HFF-Myc (cell line): ENCODE measurements around the gene SNX11.

Source experiments
- DNase-seq: peaks from one replicate; pipeline ENCODE4 v3.0.0-alpha.2; 2011; ENCODE audit warnings: low read depth; ENCODE audit errors: extremely low read depth
- H3K4me3 ChIP-seq: replicated peaks from 2 replicates; pipeline ENCODE4 v1.5.1; 2011; ENCODE audit warnings: low read depth, mild to moderate bottlenecking, control low read depth, low read length
- CTCF ChIP-seq: IDR thresholded peaks from 2 replicates; pipeline ENCODE4 v1.5.1; 2012; ENCODE audit warnings: mild to moderate bottlenecking, low read depth, low read length, control low read depth; ENCODE audit errors: missing control alignments

SNX11 gene

DNA sequence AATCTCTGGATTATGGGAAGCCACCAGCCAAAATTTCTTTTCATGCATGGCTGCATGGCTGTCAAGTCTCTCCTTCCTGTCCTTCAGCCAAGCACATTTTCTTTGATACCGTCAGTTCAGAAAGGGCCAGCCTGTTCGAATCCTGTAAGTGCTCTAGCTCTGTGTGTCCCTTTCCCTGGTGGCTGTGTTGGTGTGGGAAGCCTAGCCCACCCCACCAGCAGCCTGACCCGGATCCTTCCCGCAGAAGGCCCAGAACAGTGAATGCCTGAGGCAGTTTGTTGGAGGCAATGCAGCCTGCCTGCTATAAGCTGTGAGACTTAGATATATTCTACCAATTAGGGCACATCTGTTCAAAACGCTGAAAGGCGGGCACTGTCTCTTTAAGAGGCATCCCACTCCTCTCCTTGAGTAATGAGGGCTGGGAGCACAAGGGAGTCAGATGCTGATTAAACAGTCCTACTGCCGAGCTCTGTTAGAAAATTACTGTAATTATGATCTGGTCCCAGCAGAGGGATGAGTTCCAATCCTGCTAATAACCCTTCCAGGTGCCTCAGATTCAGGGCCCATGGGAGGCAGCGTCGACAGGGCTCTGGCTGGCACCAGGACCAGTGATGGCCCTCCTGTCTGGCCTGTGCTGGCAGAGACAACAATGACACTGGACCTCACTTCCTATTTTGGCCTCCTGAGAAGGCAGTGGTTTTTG is 18.4 kb downstream of the SNX11 start:
- DNase-seq = no peak
- H3K4me3 ChIP-seq = no peak overlapping the region

GRCh38 chr17:48126532-48126850 is 18.9 kb downstream of the SNX11 start:
- TF ChIP-seq CTCF = no peak
- H3K4me3 ChIP-seq = no peak overlapping the region
- DNase-seq = no peak

More for the DNA sequence above, 18.4 kb downstream of the SNX11 start:
- no peak for TF ChIP-seq CTCF

DNA sequence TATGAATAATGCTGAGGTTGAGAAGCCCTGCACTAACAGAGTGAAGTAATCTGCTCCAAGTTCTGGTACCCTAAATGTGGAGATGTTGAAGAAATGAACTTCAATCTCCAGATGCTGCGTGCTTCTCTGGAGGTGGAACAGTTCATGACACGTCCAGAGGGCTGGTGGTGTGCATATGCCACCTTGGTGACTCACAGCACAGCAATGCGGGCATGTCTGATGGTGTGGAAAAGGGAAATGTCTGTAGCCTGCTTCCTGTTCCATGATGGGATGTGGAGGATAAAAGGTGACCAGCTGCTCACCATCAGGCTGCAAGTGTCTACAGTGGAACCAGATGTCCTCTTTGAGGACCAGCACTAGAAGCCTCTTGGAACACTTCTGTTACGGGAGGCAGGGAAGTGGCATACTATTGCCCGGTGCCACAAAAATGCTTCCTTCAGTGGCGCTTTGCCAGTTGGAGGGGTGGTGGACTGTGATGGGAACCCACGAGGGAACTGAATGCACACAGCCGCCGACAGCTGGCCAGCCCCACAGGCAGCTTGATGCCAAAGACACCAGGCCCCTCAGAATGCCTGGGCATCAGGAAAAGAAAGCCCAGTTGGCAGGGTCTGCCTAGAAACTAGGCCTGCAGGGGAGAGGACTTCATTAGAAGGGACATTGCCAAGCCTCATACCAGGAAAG is 19.9 kb downstream of the SNX11 start:
- DNase-seq = peak; percentile 66
- no peak for TF ChIP-seq CTCF
- no peak overlapping the region for H3K4me3 ChIP-seq

DNA sequence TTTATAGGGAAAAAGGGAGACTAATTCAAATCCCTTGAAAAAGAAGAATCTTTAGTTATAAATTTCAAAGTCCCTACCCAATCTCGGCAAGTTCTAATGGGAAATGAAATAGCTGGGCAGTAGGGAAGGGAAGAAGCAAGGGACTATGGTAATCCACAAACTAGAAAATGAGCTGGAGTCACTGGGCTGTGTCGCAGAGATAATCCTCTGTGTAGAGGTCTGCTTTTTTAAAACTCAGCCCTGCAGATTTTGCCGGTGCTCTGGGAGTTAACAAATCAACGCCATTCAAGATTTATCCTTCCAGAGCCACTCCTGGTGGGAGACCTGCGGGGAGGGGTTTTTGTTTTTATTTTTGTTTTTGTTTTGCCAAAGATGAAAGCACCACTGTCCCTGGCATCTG is 20.8 kb downstream of the SNX11 start:
- TF ChIP-seq CTCF = no peak
- no peak overlapping the region for H3K4me3 ChIP-seq
- DNase-seq = no peak

DNA sequence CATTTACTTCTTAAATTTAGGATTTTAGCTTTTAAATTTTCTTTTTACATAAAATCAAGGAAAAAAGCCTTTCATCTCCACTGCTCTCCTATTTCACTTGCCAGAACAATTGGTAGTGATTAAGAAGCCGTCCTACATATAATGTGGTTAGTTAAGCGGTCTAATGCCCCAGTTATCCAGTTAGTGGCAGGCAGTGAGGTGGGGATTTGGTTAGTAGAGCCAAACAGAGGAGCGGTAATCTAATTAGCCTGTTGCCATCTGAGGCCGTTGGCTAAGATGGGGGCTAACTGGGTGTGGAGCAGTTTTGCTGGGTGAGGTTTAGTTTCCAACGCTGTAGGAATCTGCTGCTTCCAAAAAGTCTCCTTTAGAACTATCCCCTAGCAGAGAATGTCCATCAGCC is 22.4 kb downstream of the SNX11 start:
- H3K4me3 ChIP-seq = no peak overlapping the region
- DNase-seq = no peak
- TF ChIP-seq CTCF = no peak

DNA sequence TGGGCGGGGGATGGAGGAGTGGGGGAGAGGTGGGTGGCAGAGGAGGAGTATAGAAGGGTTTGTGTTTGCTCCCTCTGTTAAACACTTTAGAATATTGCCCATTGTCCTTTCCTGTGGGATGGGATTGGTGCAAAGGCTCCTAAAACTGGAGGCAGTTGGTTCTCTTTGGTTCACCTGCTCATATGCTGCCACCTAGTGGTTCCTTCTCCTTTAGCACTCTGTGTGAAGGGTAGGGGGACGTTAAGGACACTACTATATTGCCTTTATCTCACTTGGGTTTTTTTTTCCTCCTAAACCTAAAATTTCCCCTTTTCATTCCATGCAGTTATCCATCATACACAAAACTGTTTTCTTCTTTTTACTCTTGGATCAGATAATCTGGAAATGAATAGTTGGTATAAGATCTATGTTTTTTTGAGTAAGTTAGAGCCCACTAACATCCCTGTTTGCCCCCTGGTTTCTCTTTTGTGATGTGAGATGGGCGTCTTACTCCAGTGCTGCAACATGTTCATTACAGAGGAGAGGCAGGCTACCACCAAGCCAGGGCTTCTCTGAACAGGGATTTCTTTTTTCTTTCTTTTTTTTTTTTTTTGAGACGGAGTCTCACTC is 23.8 kb downstream of the SNX11 start:
- no peak overlapping the region for H3K4me3 ChIP-seq
- no peak for DNase-seq
- TF ChIP-seq CTCF = peak; percentile 85
